Heart right ventricle (tissue), 16 donors: ENCODE measurements around the gene OPRM1. TPM values are rescaled to one million over a fixed set of nuclear protein-coding genes. Genes with fewer than 3 reads are reported as not detected.

Experiments used
- ATAC-seq, 8 donors: fragments of 200-7000 bp; cut with Tn5 transposase; one replicate each; pipeline ENCODE4 v1.9.1; 2020; ENCODE audit warnings: mild to moderate bottlenecking in 8 of 8, moderate library complexity in 8 of 8, moderate number of reproducible peaks in 1 of 8
- DNase-seq, 2 donors: peaks; one replicate each; pipeline ENCODE4 v3.0.0-alpha.2; 2020
- H3K27ac ChIP-seq, 10 donors: fragments of 200-600 bp; sonication (generic) in 2 of 10; one replicate each; pipeline versions ENCODE4 v1.5.0 to v1.8.0; 2020 to 2022; ENCODE audit warnings: mild to moderate bottlenecking in 3 of 10
- H3K27me3 ChIP-seq, 7 donors: fragments of 200-600 bp; one replicate each; pipeline ENCODE4 v1.8.0; 2021 to 2022; ENCODE audit warnings: mild to moderate bottlenecking in 2 of 7
- H3K36me3 ChIP-seq, 9 donors: fragments of 200-600 bp; sonication (generic) in 1 of 9; one replicate each; pipeline versions ENCODE4 v1.5.0 to v1.8.0; 2020 to 2022; ENCODE audit warnings: mild to moderate bottlenecking in 2 of 9
- H3K4me1 ChIP-seq, 9 donors: fragments of 200-600 bp; sonication (generic) in 1 of 9; one replicate each; pipeline versions ENCODE4 v1.5.0 to v1.8.0; 2020 to 2022; ENCODE audit warnings: mild to moderate bottlenecking in 4 of 9
- H3K4me3 ChIP-seq, 10 donors: fragments of 200-600 bp; sonication (generic) in 2 of 10; one replicate each; pipeline versions ENCODE4 v1.5.0 to v1.8.0; 2020 to 2022; ENCODE audit warnings: mild to moderate bottlenecking in 7 of 10, moderate library complexity in 2 of 10
- H3K9me3 ChIP-seq, 11 donors: fragments of 200-600 bp in 10 of 11; sonication (generic) in 2 of 11; one replicate each; pipeline versions ENCODE4 v1.5.0 to v1.8.0; 2013 to 2022; ENCODE audit warnings: mild to moderate bottlenecking in 2 of 11, control low read depth in 1 of 11, moderate library complexity in 1 of 11
- WGBS, 2 donors: extraction: QIAGEN DNeasy Blood & Tissue Kit; methylation state at CpG; one replicate each; pipeline ENCODE4 v1.1.7; 2013; ENCODE audit warnings: inconsistent platforms in 1 of 2; 5-methylcytosine and 5-hydroxymethylcytosine counted together
- intact Hi-C, 10 donors: fragments of 100-400 bp; cut with DNase I; formaldehyde crosslinking; loops; one replicate each; pipeline versions ENCODE4 v1.11.1 to v1.14.2; 2022
- polyA plus RNA-seq, 2 donors: library from polyadenylated mRNA; stranded (reverse); fragments of 200-250 nt; gene quantifications; one replicate each; pipeline ENCODE4 v1.2.3, GENCODE V29; 2013
- total RNA-seq, 10 donors: library from RNA; stranded (reverse); fragmentation: NEBNext Ultra II Directional in 3 of 10; extraction: Animal tissue kit (Norgen Biotek cat#: 25700) in 3 of 10; gene quantifications; one replicate each; pipeline versions ENCODE4 v1.2.1 to v1.2.4, GENCODE V29; 2021 to 2023
- TF ChIP-seq, protein P1 (sequence below), 9 donors: fragments of 200-600 bp; sonication (generic) in 2 of 9; IDR thresholded peaks; one replicate each; pipeline versions ENCODE4 v1.5.0 to v1.8.0; 2021 to 2022; ENCODE audit warnings: antibody characterized with exemption in 9 of 9, mild to moderate bottlenecking in 5 of 9, moderate library complexity in 1 of 9
- donor health status: Arrhythmogenic right ventricular cardiomyopathy.
- donor health status: ischemic (EF 13 %, LVEDD 7.1; RV severe dilation, severe dysfunction).
- donor health status: healthy with polysubstance abuse.
- donor health status: DM: no; HTN: yes; CAD: no.
- donor health status: DM: no; HTN: no; CAD: no.
- donor health status: ischemic (EF 25% LVEDD 6.9; RV normal size, moderate dysfunction).
- donor health status: ischemic (EF 25% LVEDD 5.7; RV mildly dilated, moderate dysfunction).
- donor health status: healthy.
- donor health status: DM: yes; HTN: yes; CAD: no.
- donor health status: Ischemic cardiomyopathy.
- donor health status: ischemic (EF 35%, LVEDD 5.7; RV mildly dilated, moderate dysfunction).
- donor health status: nonischemic (EF 11% LVEDD 7.7; RV severe dilation, severe dysfunction).
- donor health status: DM: yes; HTN: yes; CAD: no.
- donor health status: PGD.
- donor health status: ischemic (EF 29% LVEDD 5.4; RV normal size, mild dysfunction).
- donor health status: nonischemic (EF 23%, LVEDD 6.1; RV moderate dilation, normal function).

The OPRM1 gene
- total and polyA plus RNA-seq, 12 donors = not detected

GRCh38 chr6:154012852-154013251 is 26.2 kb upstream of the OPRM1 start:
- DNase-seq (no peak), ATAC-seq (no peak)
- no peak overlapping the region for H3K4me3 ChIP-seq
- intact Hi-C loops = no loop called here
- no peaks in the 10 kb centered on the region for H3K4me1 ChIP-seq
- no peaks in the 10 kb centered on the region for H3K36me3 ChIP-seq
- TF ChIP-seq, protein P1, sequence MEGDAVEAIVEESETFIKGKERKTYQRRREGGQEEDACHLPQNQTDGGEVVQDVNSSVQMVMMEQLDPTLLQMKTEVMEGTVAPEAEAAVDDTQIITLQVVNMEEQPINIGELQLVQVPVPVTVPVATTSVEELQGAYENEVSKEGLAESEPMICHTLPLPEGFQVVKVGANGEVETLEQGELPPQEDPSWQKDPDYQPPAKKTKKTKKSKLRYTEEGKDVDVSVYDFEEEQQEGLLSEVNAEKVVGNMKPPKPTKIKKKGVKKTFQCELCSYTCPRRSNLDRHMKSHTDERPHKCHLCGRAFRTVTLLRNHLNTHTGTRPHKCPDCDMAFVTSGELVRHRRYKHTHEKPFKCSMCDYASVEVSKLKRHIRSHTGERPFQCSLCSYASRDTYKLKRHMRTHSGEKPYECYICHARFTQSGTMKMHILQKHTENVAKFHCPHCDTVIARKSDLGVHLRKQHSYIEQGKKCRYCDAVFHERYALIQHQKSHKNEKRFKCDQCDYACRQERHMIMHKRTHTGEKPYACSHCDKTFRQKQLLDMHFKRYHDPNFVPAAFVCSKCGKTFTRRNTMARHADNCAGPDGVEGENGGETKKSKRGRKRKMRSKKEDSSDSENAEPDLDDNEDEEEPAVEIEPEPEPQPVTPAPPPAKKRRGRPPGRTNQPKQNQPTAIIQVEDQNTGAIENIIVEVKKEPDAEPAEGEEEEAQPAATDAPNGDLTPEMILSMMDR (IDR thresholded peaks at IDR 0.05) = no peak
- no peak overlapping the region for H3K27ac ChIP-seq
- H3K9me3 ChIP-seq = peaks cover 0 to 4% (median 0%) of the 10 kb centered on the region in 11 donors
- WGBS, 2 donors = 61 to 62% methylated on average over 2 of the region's 2 CpGs
- H3K27me3 ChIP-seq = no peaks in the 10 kb centered on the region

DNA sequence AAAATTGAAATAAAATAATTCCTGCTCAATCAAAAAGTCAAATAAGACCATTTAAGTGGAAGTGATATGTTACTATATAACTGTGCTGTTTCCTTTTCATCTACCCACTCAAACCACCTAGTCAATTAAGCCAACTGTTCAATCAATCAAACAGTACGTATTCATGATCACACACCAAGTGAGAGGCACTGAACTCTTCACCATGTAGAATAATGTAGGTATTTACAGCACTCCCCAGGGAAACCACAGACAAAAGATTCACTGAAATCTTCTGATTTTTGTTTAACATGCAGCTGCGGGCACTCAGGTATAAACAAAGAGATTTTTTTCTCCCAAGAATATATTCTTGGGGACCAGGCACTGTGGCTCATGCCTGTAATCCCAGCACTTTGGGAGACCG is 21.3 kb upstream of the OPRM1 start:
- no peak for ATAC-seq
- H3K4me1 ChIP-seq = no peaks in the 10 kb centered on the region
- no peak overlapping the region for H3K27ac ChIP-seq
- no peak overlapping the region for H3K4me3 ChIP-seq
- H3K36me3 ChIP-seq = no peaks in the 10 kb centered on the region
- peaks cover 0 to 16% (median 3%) of the 10 kb centered on the region in 11 donors for H3K9me3 ChIP-seq
- no peaks in the 10 kb centered on the region for H3K27me3 ChIP-seq
- intact Hi-C loops = no loop called here
- TF ChIP-seq, protein P1 (IDR thresholded peaks at IDR 0.05) = no peak
- WGBS, 2 donors = 65 to 71% methylated on average over 3 of the region's 3 CpGs
- no peak for DNase-seq

DNA sequence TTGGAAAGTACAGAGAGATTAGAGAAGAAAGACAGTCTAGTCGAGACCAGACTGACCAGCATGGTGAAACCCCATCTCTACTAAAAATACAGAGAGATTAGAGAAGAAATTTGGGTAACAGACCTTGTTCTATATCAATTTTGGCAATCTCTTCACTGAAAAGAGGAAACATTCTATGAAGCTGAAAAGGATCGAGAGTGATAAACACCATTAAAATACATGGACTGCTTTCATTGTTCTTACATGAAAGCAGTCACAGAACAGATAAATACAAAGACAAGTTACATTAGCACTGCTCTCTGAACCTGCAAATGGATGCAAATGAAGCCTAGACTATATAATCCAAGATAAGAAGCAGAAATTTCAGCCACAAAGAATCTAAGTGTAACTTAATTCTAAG is 8.4 kb upstream of the OPRM1 start:
- WGBS, 2 donors = 56% methylated on average over 2 of the region's 2 CpGs
- Histone ChIP-seq H3K9me3 (no peaks in the 10 kb centered on the region), H3K36me3 (no peaks in the 10 kb centered on the region), H3K4me1 (no peaks in the 10 kb centered on the region), H3K27me3 (peaks cover 0 to 6% (median 0%) of the 10 kb centered on the region in 7 donors), H3K27ac (no peak overlapping the region), H3K4me3 (no peak overlapping the region)
- ATAC-seq (no peak), DNase-seq (no peak)
- TF ChIP-seq, protein P1 (IDR thresholded peaks at IDR 0.05) = no peak
- intact Hi-C loops = loop anchor here in 1 of 10 donors (5.0 kb wide), 1 partner anchor 158 kb away; no protein-coding TSS in a partner anchor

GRCh38 chr6:154041001-154041400 is 2.0 kb downstream of the OPRM1 start:
- H3K36me3 ChIP-seq = no peaks in the 10 kb centered on the region
- no peaks in the 10 kb centered on the region for H3K9me3 ChIP-seq
- intact Hi-C loops = no loop called here
- WGBS, 2 donors = 84 to 87% methylated on average over 2 of the region's 2 CpGs
- TF ChIP-seq, protein P1 (IDR thresholded peaks at IDR 0.05) = no peak
- DNase-seq (no peak), ATAC-seq (no peak)
- peaks cover 0 to 33% (median 16%) of the 10 kb centered on the region in 7 donors for H3K27me3 ChIP-seq
- H3K4me3 ChIP-seq = no peak overlapping the region
- H3K4me1 ChIP-seq = no peaks in the 10 kb centered on the region
- no peak overlapping the region for H3K27ac ChIP-seq
